Activated CD4-positive, alpha-beta T cell treated with anti-CD3 and anti-CD28 coated beads, Interleukin-2, amount 10 ng/mL, durations not matched to agents 24 days and 14 days (primary cell): ENCODE measurements around the gene MGAT4D. TPM values are rescaled to one million over a fixed set of nuclear protein-coding genes. Genes with fewer than 3 reads are reported as not detected.
"Not testable (repeated sequence)": the region's sequence is repeated elsewhere in the genome, so short reads cannot be mapped to it uniquely, and the experiment has no call there.

Source experiments
- DNase-seq: peaks from one replicate; pipeline ENCODE4 v3.0.0; 2022
- H3K27ac Mint-ChIP-seq: one replicate; pipeline ENCODE4 v1.8.0; 2022; ENCODE audit warnings: mild to moderate bottlenecking, mixed read lengths
- H3K27me3 Mint-ChIP-seq: one replicate; pipeline ENCODE4 v1.8.0; 2022; ENCODE audit warnings: mixed read lengths
- H3K36me3 Mint-ChIP-seq: one replicate; pipeline ENCODE4 v1.8.0; 2022; ENCODE audit warnings: low read depth, mild to moderate bottlenecking, mixed read lengths
- H3K4me1 Mint-ChIP-seq: one replicate; pipeline ENCODE4 v1.8.0; 2021; ENCODE audit warnings: mixed read lengths
- H3K4me3 Mint-ChIP-seq: one replicate; pipeline ENCODE4 v1.8.0; 2022; ENCODE audit warnings: mild to moderate bottlenecking, moderate library complexity, mixed read lengths
- H3K9me3 Mint-ChIP-seq: one replicate; pipeline ENCODE4 v1.8.0; 2021; ENCODE audit warnings: mixed read lengths
- intact Hi-C: fragments of 100-400 bp; cut with micrococcal nuclease; formaldehyde crosslinking; loops from one replicate; pipeline ENCODE4 v1.15.1; 2023
- total RNA-seq: library from RNA; stranded (reverse); gene quantifications from 2 replicates; pipeline ENCODE4 v1.2.3, GENCODE V29; 2022

Gene MGAT4D
- total RNA-seq, 1 donor from 2014 or later = not detected

DNA sequence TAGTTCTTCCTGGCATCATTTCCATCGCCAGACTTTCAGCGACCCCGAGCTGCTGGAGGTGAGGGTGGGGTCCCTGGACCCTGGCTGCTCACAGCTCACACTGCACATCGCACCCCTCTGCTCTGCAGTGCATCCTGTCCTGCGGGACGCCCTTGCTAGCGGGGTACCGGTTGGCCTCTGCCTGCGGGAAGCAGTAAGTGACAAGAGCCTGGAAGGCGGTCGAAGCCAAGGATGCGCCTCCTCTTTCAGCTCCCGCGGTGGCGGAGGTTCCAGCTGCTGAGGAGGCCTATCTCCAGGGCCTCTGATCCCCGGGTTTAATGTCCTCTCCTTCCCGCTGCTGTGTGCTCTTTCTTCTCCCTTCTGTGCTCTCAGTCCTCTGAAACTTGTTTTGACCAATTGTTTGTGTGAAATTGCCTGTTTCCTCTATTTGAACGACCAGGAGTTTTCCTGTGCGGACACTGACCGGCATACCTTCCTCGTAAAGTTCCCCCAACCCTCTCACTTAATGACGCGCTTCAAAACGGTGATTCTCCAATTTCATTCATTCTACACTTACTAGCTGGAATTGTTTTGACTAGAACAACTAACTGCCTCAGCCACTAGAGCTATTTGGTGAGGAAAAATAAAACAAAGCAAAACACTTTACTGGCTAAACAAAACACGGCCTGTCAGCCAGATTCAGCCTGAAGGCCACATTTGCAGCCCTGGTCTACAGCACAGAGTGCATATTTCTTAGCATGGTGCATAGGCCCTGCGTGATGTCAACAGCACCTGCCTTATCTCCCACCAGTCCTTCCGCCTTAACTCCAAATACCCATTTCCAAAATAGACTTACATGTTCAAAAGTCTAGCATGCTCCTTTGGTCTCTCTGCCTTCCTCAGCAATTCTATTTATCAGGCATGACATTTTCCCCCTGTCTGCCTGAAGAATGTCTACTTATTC, 28.0 kb downstream of the MGAT4D start:
- Mint-ChIP-seq H3K4me3 (no peak overlapping the region), H3K27ac (no peak overlapping the region), H3K9me3 (no peaks in the 10 kb centered on the region), H3K36me3 (no peaks in the 10 kb centered on the region), H3K4me1 (no peaks in the 10 kb centered on the region), H3K27me3 (peaks cover 30% of the 10 kb centered on the region)
- no peak for DNase-seq
- intact Hi-C loops = no loop called here

DNA sequence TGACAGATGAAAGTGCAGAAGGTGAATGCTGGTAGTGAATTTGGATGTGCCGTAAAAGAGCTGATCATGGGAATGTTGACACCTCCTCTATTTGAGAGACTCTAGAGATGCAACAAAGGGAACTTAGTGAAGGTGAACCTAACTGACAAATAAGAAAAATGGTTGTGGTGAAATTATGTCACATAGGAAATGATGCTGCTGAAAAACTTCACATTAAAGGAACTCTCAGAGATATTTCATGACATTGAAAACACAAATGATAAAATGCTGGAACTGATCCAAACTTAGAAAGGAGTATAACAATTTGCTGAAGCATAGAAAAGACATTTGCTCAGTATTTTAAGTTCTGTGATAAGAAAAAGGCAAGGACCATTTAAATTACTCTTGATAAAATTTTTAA, 31.9 kb downstream of the MGAT4D start:
- H3K36me3 Mint-ChIP-seq = no peaks in the 10 kb centered on the region
- no peaks in the 10 kb centered on the region for H3K9me3 Mint-ChIP-seq
- no peak for DNase-seq
- no peak overlapping the region for H3K27ac Mint-ChIP-seq
- no peak overlapping the region for H3K4me3 Mint-ChIP-seq
- H3K4me1 Mint-ChIP-seq = no peaks in the 10 kb centered on the region
- intact Hi-C loops = no loop called here
- peaks cover 28% of the 10 kb centered on the region for H3K27me3 Mint-ChIP-seq

DNA sequence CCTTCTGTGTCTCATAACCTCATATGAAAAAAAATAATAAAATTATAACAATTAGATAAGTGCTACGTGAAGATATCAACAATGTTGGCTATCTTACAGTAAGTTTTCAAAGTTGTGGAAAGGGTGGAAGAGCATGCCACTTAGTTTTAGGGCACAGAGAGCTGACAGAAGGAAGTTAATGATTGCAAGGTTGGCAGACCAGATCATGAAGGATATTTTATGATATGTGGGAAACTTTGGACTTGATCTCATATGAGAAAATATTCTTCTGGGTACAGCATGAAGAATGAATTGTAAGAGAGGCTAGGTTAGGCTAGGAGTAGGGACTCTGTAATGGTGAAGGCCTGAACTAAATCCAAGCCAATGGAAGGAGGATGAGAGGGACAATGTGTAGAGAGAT, 34.5 kb downstream of the MGAT4D start:
- no peaks in the 10 kb centered on the region for H3K4me1 Mint-ChIP-seq
- peaks cover 21% of the 10 kb centered on the region for H3K27me3 Mint-ChIP-seq
- H3K9me3 Mint-ChIP-seq = no peaks in the 10 kb centered on the region
- intact Hi-C loops = no loop called here
- no peak for DNase-seq
- no peak overlapping the region for H3K27ac Mint-ChIP-seq
- no peaks in the 10 kb centered on the region for H3K36me3 Mint-ChIP-seq
- H3K4me3 Mint-ChIP-seq = no peak overlapping the region

DNA sequence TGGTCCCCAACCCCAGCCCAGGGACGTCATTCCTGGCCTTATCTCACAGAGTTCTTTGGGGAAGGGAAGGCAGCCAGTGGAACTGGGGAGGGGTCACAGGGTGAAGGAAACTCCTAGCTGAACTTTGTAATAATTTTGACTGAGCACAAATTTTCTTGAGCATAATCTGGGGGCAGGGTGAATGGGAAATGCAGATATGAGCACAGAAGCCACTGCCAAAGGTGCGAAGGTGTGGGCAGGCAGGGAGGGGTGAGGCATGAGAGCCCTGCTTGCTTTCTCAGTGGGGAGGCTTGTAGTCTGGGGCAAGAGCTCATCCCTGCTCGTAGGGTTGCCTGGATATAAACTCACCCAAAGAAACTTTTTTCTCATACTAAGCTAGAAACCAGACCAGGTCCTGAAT, 34.9 kb downstream of the MGAT4D start:
- intact Hi-C loops = no loop called here
- no peaks in the 10 kb centered on the region for H3K9me3 Mint-ChIP-seq
- DNase-seq = no peak
- no peaks in the 10 kb centered on the region for H3K36me3 Mint-ChIP-seq
- no peak overlapping the region for H3K4me3 Mint-ChIP-seq
- H3K27me3 Mint-ChIP-seq = peaks cover 22% of the 10 kb centered on the region
- H3K4me1 Mint-ChIP-seq = no peaks in the 10 kb centered on the region
- no peak overlapping the region for H3K27ac Mint-ChIP-seq

DNA sequence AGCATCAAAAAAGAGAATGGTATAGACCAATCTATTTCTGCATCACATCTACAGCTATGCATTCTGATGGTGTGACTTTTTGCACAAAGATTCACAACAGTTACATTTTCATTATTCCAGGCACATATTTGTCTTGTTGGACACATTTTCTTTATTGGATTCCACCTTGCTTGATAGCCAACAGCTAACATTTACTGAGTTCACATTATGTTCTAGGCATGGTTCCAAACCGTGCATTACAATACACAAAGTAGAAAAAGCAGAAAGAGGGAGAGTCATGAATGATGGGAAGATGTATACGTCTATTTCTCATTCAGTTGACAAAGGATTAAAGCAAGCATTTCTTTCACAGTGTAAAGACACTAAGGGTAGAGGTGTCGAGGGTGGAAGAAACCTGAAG, 47.7 kb downstream of the MGAT4D start:
- DNase-seq = no peak
- no peaks in the 10 kb centered on the region for H3K9me3 Mint-ChIP-seq
- no peaks in the 10 kb centered on the region for H3K4me1 Mint-ChIP-seq
- no peaks in the 10 kb centered on the region for H3K36me3 Mint-ChIP-seq
- H3K27me3 Mint-ChIP-seq = peaks cover 30% of the 10 kb centered on the region
- intact Hi-C loops = no loop called here
- no peak overlapping the region for H3K4me3 Mint-ChIP-seq
- no peak overlapping the region for H3K27ac Mint-ChIP-seq

DNA sequence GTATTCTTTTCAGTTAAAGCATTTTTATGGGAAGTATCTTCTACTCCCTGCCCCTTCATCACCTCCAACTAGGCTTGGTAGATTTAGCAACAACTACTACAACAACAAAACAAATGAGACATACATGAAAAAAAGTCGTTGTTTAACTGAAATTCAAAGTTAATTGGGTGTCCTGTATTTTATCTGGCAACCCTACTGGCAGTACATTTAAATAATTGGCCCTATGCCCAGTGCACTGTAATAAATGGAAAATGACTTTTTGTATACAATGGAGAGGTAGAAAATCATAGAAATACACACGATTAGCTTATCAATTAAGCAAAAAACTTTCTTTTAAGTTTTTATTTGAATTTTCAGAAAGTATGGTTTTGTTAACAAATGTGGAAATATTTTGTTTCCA, 49.3 kb downstream of the MGAT4D start:
- H3K9me3 Mint-ChIP-seq = no peaks in the 10 kb centered on the region
- peaks cover 26% of the 10 kb centered on the region for H3K27me3 Mint-ChIP-seq
- intact Hi-C loops = no loop called here
- no peak overlapping the region for H3K27ac Mint-ChIP-seq
- H3K4me3 Mint-ChIP-seq = no peak overlapping the region
- no peaks in the 10 kb centered on the region for H3K36me3 Mint-ChIP-seq
- H3K4me1 Mint-ChIP-seq = no peaks in the 10 kb centered on the region
- DNase-seq = no peak

DNA sequence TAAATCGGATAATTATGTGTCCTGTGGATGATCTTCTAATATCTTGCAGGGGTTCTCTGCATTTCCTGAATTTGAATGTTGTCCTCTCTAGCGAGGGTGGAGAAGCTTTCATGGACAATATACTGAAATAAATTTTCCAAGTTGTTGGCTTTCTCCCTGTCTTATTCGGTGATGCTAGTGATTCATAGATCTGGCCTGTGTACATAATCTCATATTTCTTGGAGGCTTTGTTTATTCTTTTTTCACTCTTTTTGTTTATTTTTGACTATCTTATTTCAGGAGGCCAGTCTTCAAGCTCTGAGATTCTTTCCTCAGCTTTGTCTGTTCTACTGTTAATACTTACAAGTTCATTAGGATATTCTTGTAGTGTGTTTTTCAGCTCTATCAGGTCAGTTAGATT, 49.9 kb downstream of the MGAT4D start:
- DNase-seq = no peak
- H3K27ac Mint-ChIP-seq = no peak overlapping the region
- no peak overlapping the region for H3K4me3 Mint-ChIP-seq
- H3K36me3 Mint-ChIP-seq = no peaks in the 10 kb centered on the region
- peaks cover 23% of the 10 kb centered on the region for H3K27me3 Mint-ChIP-seq
- no peaks in the 10 kb centered on the region for H3K9me3 Mint-ChIP-seq
- no peaks in the 10 kb centered on the region for H3K4me1 Mint-ChIP-seq
- intact Hi-C loops = no loop called here

DNA sequence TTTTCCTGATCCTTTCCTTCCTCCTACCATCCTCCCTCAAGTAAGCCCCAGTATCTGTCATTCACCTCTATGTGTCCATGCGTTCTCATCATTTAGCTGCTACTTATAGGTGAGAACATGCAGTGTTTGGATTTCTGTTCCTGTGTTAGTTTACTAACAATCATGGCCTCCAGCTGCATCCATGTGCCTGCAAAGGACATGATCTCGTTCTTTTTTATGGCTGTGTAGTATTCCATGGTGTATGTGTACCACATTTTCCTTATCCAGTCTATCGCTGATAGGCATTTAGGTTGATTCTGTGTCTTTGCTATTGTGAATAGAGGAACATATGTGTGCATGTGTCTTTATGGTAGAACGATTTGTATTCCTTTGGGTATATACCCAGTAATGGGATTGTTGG, 53.7 kb downstream of the MGAT4D start:
- DNase-seq, H3K27ac Mint-ChIP-seq, H3K9me3 Mint-ChIP-seq, H3K4me3 Mint-ChIP-seq, H3K4me1 Mint-ChIP-seq, H3K36me3 Mint-ChIP-seq, intact Hi-C loops: not testable (repeated sequence)
- H3K27me3 Mint-ChIP-seq = peaks cover 23% of the 10 kb centered on the region

DNA sequence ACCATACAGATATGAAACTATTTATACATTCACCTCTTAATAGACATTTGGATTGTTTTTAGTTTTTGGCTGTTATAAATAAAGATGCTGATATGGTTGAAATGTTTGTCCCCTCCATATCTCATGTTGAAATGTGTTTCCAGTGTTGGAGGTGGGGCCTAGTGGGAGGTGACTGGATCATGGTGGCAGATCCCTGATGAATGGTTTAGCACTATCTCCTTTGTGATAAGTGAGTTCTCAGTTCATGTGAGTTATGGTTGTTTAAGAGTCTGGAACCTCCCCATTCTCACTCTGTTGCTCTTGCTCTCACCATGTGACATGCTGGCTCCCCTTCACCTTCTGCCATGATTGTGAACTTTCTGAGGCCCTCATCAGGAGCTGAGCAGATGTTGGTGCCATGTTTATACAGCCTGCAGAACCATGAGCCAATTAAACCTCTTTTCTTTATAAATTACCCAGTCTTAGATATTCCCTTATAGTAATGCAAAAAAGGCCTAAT, 58.4 kb downstream of the MGAT4D start:
- DNase-seq = no peak
- no peak overlapping the region for H3K27ac Mint-ChIP-seq
- no peak overlapping the region for H3K4me3 Mint-ChIP-seq
- no peaks in the 10 kb centered on the region for H3K9me3 Mint-ChIP-seq
- no peaks in the 10 kb centered on the region for H3K36me3 Mint-ChIP-seq
- no peaks in the 10 kb centered on the region for H3K4me1 Mint-ChIP-seq
- peaks cover 22% of the 10 kb centered on the region for H3K27me3 Mint-ChIP-seq
- intact Hi-C loops = no loop called here

DNA sequence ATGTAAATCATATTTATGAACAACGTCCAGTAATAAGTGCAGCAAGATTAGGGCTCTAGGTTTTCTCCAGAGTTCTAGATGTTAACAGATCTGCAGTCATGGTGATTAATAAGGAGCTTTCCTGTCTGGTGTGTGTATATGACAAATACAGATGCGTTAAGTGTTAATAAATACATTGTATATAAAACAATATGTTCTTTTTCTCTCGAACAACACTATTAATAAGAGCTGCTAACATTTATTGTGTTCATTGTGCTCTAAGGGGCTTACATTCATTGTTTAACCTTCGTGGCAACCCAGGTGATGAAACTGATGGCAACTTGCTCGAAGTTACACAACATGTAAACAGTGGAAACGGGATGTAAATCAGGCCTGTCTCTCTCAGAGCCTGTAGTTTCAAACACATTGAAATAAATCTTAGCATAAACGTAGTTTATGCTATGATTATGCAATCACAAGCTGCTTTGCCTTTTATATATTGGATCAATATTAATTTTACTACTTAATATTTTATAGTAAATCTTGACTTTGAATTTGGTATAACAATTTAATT, 70.1 kb downstream of the MGAT4D start:
- intact Hi-C loops = no loop called here
- H3K9me3 Mint-ChIP-seq = no peaks in the 10 kb centered on the region
- H3K36me3 Mint-ChIP-seq = no peaks in the 10 kb centered on the region
- no peak for DNase-seq
- no peak overlapping the region for H3K27ac Mint-ChIP-seq
- peaks cover 4% of the 10 kb centered on the region for H3K4me1 Mint-ChIP-seq
- H3K4me3 Mint-ChIP-seq = peak overlapping the region; percentile 70
- H3K27me3 Mint-ChIP-seq = peaks cover 54% of the 10 kb centered on the region

DNA sequence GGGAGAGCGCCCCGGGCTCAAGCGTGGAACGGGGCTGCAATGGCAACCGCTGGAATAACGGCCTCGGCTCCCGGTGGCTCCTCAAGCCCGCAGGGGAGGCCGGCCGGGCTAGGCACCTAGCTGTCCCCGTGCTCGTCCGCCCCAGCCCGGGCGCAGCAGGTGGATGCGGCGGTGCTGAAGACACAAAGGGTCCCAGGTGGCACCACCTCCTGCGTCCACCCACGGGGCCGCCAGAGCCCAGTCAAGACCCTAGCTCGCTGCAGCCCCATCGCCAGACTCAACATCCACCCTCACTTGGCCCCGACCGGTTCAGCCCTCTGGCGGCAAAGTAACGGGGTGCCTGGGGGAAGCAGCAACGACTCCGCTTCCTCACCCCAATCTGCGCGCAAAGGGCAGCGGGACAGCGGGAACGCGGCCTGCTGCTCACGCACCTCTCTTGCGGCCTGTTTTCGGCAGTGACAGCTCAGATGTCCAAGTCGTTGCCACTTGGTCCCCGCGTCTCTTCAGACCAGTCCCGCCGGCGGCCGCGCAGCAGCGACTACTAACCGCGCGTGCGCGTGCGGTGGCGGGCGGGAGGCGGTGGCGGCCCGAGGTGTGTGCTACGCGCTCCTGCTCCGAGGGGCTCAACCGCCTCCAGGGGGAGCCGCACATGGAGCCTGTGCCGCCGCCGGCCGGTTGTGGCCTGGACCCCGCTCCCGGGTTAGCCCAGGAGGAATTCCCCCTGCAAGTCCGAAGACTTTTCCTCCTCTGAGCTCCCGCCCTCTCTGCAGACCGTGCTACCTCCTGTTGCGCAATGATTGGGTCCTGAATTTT, 70.8 kb downstream of the MGAT4D start, which contains the start of gene CLGN:
Gene CLGN, minus strand, starts transcription at position 543 of the 813 bp plus-strand sequence. CDS start 14,570 bp downstream, outside the sequence.
- H3K4me3 Mint-ChIP-seq = peak within 1 kb of the TSS; percentile 70
- H3K4me1 Mint-ChIP-seq = peaks cover 4% of the 10 kb centered on the region
- DNase-seq = peak; percentile 82
- intact Hi-C loops = no loop called here
- no peak within 1 kb of the TSS for H3K27ac Mint-ChIP-seq
- H3K9me3 Mint-ChIP-seq = no peaks in the 10 kb centered on the region
- peaks cover 57% of the 10 kb centered on the region for H3K27me3 Mint-ChIP-seq
- no peaks in the 10 kb centered on the region for H3K36me3 Mint-ChIP-seq

DNA sequence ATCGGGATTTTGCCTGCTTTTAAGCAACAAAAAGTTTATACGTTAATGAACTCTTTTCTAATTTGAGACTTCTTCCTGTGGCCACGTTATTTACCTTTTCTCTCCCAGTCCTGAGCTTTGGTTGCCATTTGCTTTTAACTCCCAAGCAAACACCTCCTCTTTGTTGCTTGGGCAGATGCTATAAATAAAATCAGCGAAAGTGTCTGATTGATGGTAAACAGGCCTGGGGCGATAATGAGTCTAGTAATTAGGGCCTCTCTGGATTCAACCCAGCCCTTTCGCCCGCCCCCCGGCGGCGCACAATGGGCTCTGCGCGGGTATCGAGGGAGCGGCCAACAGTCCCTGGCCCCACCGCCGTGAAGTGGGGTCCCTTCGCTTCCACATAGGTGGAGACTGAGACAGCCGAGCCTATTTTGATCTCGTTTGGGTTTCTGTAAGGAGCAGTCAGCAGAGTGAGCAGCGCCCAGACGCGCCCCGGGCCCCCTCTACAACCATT, 71.4 kb downstream of the MGAT4D start:
- peak overlapping the region; percentile 70 for H3K4me3 Mint-ChIP-seq
- peaks cover 60% of the 10 kb centered on the region for H3K27me3 Mint-ChIP-seq
- H3K27ac Mint-ChIP-seq = no peak overlapping the region
- no peaks in the 10 kb centered on the region for H3K9me3 Mint-ChIP-seq
- DNase-seq = no peak
- H3K4me1 Mint-ChIP-seq = peaks cover 4% of the 10 kb centered on the region
- H3K36me3 Mint-ChIP-seq = no peaks in the 10 kb centered on the region
- intact Hi-C loops = no loop called here

DNA sequence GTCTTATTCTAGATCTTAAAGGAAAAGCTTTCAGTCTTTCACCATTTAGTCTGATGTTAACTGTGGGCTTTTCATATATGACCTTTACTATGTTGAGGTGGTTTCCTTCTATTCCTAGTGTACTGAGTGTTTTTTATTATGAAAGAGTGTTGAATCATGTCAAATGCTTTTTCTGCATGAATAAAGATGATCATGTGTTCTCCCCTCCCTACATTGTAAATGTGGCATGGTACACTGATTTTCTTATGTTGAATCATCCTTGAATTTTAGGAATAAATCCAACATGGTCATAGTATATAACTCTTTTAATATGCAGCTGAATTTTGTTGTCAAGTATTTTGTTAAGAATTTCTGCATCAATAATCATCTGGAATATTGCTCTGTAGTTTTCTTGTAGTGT, 75.0 kb downstream of the MGAT4D start:
- no peak for DNase-seq
- H3K4me1 Mint-ChIP-seq = peaks cover 4% of the 10 kb centered on the region
- no peak overlapping the region for H3K27ac Mint-ChIP-seq
- no peaks in the 10 kb centered on the region for H3K9me3 Mint-ChIP-seq
- H3K27me3 Mint-ChIP-seq = peaks cover 48% of the 10 kb centered on the region
- no peak overlapping the region for H3K4me3 Mint-ChIP-seq
- no peaks in the 10 kb centered on the region for H3K36me3 Mint-ChIP-seq
- intact Hi-C loops = no loop called here
